Natural killer cell (primary cell): Measurements from ENCODE around the gene PAIP2. TPM values are rescaled to one million over a fixed set of nuclear protein-coding genes. Genes with fewer than 3 reads are reported as not detected.

ENCODE experiments used
- ATAC-seq, 3 donors: fragments of 150-1000 bp in 2 of 3; fragments of 200-7000 bp in 1 of 3; cut with Tn5 transposase; 1 replicate in 1 of 3; 2 replicates in 2 of 3; pipeline ENCODE4 v1.10.0; 2021; ENCODE audit warnings: mild to moderate bottlenecking in 2 of 3, moderate library complexity in 2 of 3
- DNase-seq, 2 donors: peaks; one replicate each; pipeline versions ENCODE4 v3.0.0 to v3.0.0-alpha.2; 2013 to 2021; ENCODE audit warnings: mixed read lengths in 1 of 2
- H3K27ac ChIP-seq: one replicate; pipeline ENCODE4 v1.5.1; 2013; ENCODE audit warnings: mild to moderate bottlenecking, low read length
- H3K27me3 ChIP-seq: one replicate; pipeline ENCODE4 v1.6.1; 2013; ENCODE audit warnings: low read length; ENCODE audit not compliant: control insufficient read depth, insufficient read depth
- H3K36me3 ChIP-seq: one replicate; pipeline ENCODE4 v1.6.1; 2013; ENCODE audit warnings: low read length; ENCODE audit not compliant: control insufficient read depth, insufficient read depth
- H3K4me1 ChIP-seq: one replicate; pipeline ENCODE4 v1.6.1; 2013; ENCODE audit warnings: low read length; ENCODE audit not compliant: control insufficient read depth, insufficient read depth
- H3K4me3 ChIP-seq: one replicate; pipeline ENCODE4 v1.5.1; 2013; ENCODE audit warnings: low read length
- H3K9me3 ChIP-seq: one replicate; pipeline ENCODE4 v1.6.1; 2013; ENCODE audit warnings: low read length; ENCODE audit not compliant: control insufficient read depth, insufficient read depth
- H3K27ac Mint-ChIP-seq, 2 donors: one replicate each; pipeline ENCODE4 v1.8.0; 2022; ENCODE audit warnings: mild to moderate bottlenecking in 2 of 2, mixed read lengths in 2 of 2, moderate library complexity in 1 of 2
- H3K27me3 Mint-ChIP-seq, 2 donors: one replicate each; pipeline ENCODE4 v1.8.0; 2022; ENCODE audit warnings: low read depth in 2 of 2, mixed read lengths in 2 of 2
- H3K36me3 Mint-ChIP-seq: one replicate; pipeline ENCODE4 v1.8.0; 2022; ENCODE audit warnings: mixed read lengths
- H3K4me1 Mint-ChIP-seq, 2 donors: one replicate each; pipeline ENCODE4 v1.8.0; 2022; ENCODE audit warnings: mixed read lengths in 2 of 2
- H3K4me3 Mint-ChIP-seq: one replicate; pipeline ENCODE4 v1.8.0; 2022; ENCODE audit warnings: mild to moderate bottlenecking, moderate library complexity, mixed read lengths
- H3K9me3 Mint-ChIP-seq, 2 donors: one replicate each; pipeline ENCODE4 v1.8.0; 2022; ENCODE audit warnings: mixed read lengths in 2 of 2
- WGBS: methylation state at CpG from one replicate; pipeline ENCODE4 v1.1.7; 2013; ENCODE audit warnings: missing lambda C conversion rate; ENCODE audit not compliant: insufficient coverage; 5-methylcytosine and 5-hydroxymethylcytosine counted together
- intact Hi-C: fragments of 100-400 bp; cut with micrococcal nuclease; formaldehyde crosslinking; loops from one replicate; pipeline ENCODE4 v1.14.2; 2022
- total RNA-seq, 4 donors: library from RNA; stranded (reverse); fragments of 120-200 nt in 1 of 4; gene quantifications; one replicate each; pipeline versions ENCODE4 v1.2.3 to v1.2.4, GENCODE V29; 2013 to 2022
- TF ChIP-seq, protein P1 (sequence below): fragments of 200-600 bp; IDR thresholded peaks from one replicate; pipeline ENCODE4 v1.8.0; 2022; ENCODE audit warnings: antibody characterized with exemption

The PAIP2 gene
- 100 to 1,000 TPM; 105 to 126 (median 110) TPM for total RNA-seq
- 89.9 TPM for total RNA-seq (2013)

DNA sequence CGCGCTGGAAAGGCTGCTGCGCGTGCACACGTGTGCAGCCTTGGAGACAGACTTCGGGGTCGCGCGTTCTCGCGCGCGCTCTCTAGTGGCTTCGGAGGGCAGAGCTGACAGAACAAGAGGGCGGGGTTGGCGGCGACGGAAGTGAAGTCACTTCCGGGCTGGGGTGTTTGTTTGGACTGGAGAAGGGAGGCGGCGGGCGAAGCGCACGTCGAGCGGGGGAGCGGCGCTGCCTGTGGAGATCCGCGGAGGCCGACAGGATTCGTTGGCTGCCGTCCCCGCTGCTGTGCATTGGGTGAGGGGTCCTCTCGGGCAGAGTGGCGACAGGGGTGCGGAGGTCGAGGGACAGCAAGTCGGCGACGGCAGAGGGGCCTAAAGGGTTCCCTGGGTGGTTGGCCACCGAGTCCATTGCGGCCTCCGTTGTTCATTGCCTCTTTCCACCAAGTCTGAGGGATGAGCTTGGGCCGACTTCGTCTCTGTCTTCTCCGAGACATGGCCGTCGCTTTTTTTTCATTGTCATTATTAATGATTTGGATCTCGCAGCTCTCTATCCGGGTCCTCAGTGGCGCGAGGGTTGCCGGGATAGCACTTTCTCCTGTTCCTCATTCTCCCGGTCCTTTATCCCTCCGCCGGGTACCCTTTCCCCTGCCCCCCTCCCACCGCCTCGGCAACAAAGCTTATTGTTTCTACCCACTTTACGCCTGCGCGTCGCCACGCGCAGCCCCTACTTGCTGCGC, at the start of gene PAIP2:
Gene PAIP2, plus strand, starts transcription at position 166 of the 734 bp plus-strand sequence. CDS start 21,931 bp downstream, outside the sequence.
- H3K4me1 Mint-ChIP-seq: peaks cover 41 to 47% of the 10 kb centered on the region in 2 donors
- peak within 1 kb of the TSS; percentile 95 to 98 for H3K27ac Mint-ChIP-seq
- peak within 1 kb of the TSS; percentile 96 for H3K4me3 Mint-ChIP-seq
- Histone ChIP-seq H3K4me3 (peak within 1 kb of the TSS; percentile 91), H3K4me1 (peaks cover 21% of the 10 kb centered on the region), H3K9me3 (no peaks in the 10 kb centered on the region), H3K27me3 (no peaks in the 10 kb centered on the region), H3K27ac (peak within 1 kb of the TSS; percentile 97), H3K36me3 (peaks cover 2% of the 10 kb centered on the region)
- H3K36me3 Mint-ChIP-seq: no peaks in the 10 kb centered on the region
- ATAC-seq: peak; percentile 88 to 97 (median 92)
- H3K9me3 Mint-ChIP-seq: no peaks in the 10 kb centered on the region
- intact Hi-C loops: loop anchor here (1.0 to 5.0 kb wide), 3 partner anchors 49 to 70 kb away; partner anchors contain the start of gene MATR3
- no peaks in the 10 kb centered on the region for H3K27me3 Mint-ChIP-seq
- 0% methylated on average over 66 of the region's 66 CpGs for WGBS
- DNase-seq: peak; percentile 96 to 99
- TF ChIP-seq, protein P1, sequence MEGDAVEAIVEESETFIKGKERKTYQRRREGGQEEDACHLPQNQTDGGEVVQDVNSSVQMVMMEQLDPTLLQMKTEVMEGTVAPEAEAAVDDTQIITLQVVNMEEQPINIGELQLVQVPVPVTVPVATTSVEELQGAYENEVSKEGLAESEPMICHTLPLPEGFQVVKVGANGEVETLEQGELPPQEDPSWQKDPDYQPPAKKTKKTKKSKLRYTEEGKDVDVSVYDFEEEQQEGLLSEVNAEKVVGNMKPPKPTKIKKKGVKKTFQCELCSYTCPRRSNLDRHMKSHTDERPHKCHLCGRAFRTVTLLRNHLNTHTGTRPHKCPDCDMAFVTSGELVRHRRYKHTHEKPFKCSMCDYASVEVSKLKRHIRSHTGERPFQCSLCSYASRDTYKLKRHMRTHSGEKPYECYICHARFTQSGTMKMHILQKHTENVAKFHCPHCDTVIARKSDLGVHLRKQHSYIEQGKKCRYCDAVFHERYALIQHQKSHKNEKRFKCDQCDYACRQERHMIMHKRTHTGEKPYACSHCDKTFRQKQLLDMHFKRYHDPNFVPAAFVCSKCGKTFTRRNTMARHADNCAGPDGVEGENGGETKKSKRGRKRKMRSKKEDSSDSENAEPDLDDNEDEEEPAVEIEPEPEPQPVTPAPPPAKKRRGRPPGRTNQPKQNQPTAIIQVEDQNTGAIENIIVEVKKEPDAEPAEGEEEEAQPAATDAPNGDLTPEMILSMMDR: peak; percentile 67

- peak in 1 of 3 donors; percentile 0 for ATAC-seq
- Mint-ChIP-seq H3K4me1 (peaks cover 40 to 45% of the 10 kb centered on the region in 2 donors), H3K36me3 (no peaks in the 10 kb centered on the region), H3K27me3 (no peaks in the 10 kb centered on the region), H3K4me3 (peak overlapping the region; percentile 96), H3K27ac (peak overlapping the region; percentile 96 to 99), H3K9me3 (no peaks in the 10 kb centered on the region)
- Histone ChIP-seq H3K27me3 (no peaks in the 10 kb centered on the region), H3K27ac (peak overlapping the region; percentile 99), H3K36me3 (no peaks in the 10 kb centered on the region), H3K4me3 (peak overlapping the region; percentile 96), H3K4me1 (peaks cover 23% of the 10 kb centered on the region), H3K9me3 (no peaks in the 10 kb centered on the region)
- TF ChIP-seq, protein P1: no peak
- DNase-seq: no peak
- intact Hi-C loops: loop anchor here (1.0 to 10.0 kb wide), 4 partner anchors 48 to 718 kb away; partner anchors contain the start of genes HSPA9 and PAIP2
- 9% methylated on average over 9 of the region's 11 CpGs for WGBS
Observed at GRCh38 chr5:139293202-139293506, 48.5 kb upstream of the PAIP2 start.

DNA sequence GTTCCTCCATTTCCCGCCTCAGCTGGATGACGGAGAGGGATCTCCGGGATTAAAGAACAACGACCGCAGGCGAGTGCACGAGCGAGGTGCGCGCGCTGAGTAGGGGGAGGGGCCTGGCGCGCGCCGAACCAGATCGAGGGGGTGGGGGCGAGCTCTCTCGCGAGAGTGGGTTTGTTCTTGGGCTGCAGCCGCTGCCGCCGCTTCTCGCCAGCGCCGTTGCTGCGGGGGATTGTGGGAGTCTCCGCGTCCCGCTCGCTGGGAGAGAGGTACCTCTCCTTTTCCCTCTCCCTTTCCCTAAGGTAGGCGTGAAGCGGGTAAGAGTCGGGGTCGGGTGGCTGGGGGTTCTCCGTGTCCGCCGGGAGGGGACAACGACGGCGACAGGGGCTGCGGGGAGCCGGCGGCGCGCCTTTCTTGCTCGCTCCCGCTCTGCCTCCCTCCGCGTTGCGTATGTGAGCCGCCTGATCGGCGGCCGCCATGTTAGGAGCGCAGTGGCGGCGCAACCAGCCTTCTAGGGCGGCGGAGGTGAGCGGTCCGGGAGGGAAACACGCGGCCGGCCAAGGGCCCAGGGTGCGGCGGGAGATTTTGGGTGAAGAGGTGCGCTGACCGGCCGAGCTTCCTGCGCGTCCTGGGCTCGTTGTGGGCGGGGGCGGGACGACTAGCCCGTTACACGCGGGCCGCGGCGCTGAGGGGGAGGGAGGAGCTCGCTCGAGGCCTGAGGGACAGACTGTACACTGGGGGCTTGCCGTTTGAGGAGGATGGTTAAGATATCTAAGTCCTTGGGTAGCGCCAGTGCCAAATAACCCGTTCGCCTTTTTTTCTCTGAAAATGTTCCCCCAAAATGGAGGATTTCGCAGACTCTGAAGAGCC, 47.9 kb upstream of the PAIP2 start, which contains the start of gene MATR3:
Gene MATR3, plus strand, starts transcription at position 234 of the 867 bp plus-strand sequence. CDS start 13,676 bp downstream, outside the sequence.
- Histone ChIP-seq H3K27me3 (no peaks in the 10 kb centered on the region), H3K9me3 (no peaks in the 10 kb centered on the region), H3K4me3 (peak within 1 kb of the TSS; percentile 96), H3K36me3 (no peaks in the 10 kb centered on the region), H3K27ac (peak within 1 kb of the TSS; percentile 99), H3K4me1 (peaks cover 26% of the 10 kb centered on the region)
- intact Hi-C loops: loop anchor here (1.0 to 10.0 kb wide), 5 partner anchors 15 to 719 kb away; partner anchors contain the start of genes HSPA9 and PAIP2
- H3K4me3 Mint-ChIP-seq: peak within 1 kb of the TSS; percentile 96
- ATAC-seq (peak; percentile 87 to 94 (median 88)), DNase-seq (peak; percentile 90 to 95)
- H3K27me3 Mint-ChIP-seq: no peaks in the 10 kb centered on the region
- H3K4me1 Mint-ChIP-seq: peaks cover 46 to 51% of the 10 kb centered on the region in 2 donors
- H3K9me3 Mint-ChIP-seq: no peaks in the 10 kb centered on the region
- no peaks in the 10 kb centered on the region for H3K36me3 Mint-ChIP-seq
- under 1% methylated on average over 82 of the region's 88 CpGs for WGBS
- TF ChIP-seq, protein P1: no peak
- H3K27ac Mint-ChIP-seq: peak within 1 kb of the TSS; percentile 96 to 99
